ENCODE measurements around the gene CST7. TPM values are rescaled to one million over a fixed set of nuclear protein-coding genes. Genes with fewer than 3 reads are reported as not detected.
A peak's percentile ranks its signal among the peaks of the same experiment; 100 is the strongest.

The CST7 gene
- total RNA-seq, 1 donor from 2014 or later: 1.0 TPM

DNA sequence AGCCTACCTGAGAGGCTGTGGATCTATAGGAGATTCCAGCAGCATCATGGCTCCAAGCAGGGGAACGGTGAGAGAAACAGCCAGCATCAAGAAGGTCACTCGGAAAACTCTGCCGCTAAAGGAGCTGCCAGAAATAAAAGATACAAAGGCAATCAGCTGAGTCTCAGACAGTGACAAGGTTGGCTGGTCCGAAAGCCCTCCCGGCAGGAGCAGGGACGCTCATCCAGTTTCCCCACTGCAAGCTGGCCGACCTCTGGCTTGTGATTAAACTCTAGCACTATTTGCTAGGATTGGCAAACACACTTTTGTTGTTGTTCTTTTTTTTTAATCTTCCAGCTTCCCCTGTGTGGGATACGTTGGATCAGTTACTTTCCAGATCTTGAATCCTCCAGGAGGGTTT is 34.8 kb downstream of the CST7 start:
- H3K4me1 ChIP-seq (ENCODE audit: control insufficient read depth in 3 of 3, insufficient read depth in 3 of 3, low read length in 3 of 3): peaks cover 18 to 39% (median 30%) of the 10 kb centered on the region in 3 donors
- H3K27me3 ChIP-seq (ENCODE audit: control insufficient read depth in 3 of 3, insufficient read depth in 3 of 3, low read length in 3 of 3): no peaks in the 10 kb centered on the region
- no peak overlapping the region for H3K9ac ChIP-seq (ENCODE audit: low read depth in 1 of 3, low read length in 3 of 3)
- no peak overlapping the region for H3K27ac ChIP-seq (ENCODE audit: low read depth, low read length)
- no peak overlapping the region for H3K4me3 ChIP-seq (ENCODE audit: low read length in 3 of 3)
- no peaks in the 10 kb centered on the region for H3K9me3 ChIP-seq (ENCODE audit: control insufficient read depth in 3 of 3, low read length in 3 of 3)
- H3K36me3 ChIP-seq (ENCODE audit: control insufficient read depth in 3 of 3, insufficient read depth in 3 of 3, low read length in 3 of 3): peaks cover 6 to 15% (median 10%) of the 10 kb centered on the region in 3 donors

DNA sequence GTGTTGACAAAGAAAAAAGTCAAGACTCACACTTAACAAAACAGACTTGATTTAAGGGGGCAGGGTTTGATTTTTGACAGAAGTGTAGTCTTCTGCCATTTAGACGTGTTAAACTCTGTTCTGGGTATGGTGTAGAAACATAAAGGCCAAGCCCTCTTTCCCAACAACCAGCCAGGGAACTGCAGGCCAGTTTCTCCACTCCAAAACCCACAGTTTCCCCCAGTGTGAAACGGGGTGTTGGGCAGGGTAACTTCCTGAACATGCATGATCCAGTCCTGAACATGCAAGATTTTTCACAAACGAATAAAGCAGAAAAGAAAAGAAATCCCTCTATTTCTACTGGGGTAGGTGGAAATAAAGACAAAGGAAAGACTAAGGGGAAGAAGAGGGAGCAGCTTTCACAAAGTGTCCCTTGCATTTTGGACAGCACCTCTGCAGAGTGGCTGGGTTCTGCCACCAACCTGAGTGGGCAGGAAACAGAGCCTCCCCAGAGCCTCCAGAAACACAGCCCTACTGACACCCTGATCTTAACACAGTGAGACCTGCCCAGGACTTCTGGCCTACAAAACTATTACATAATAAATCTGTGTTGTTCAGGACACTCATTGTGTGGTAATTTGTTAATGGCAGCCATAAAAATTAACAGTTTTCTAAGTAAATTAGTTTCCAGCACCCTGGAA is 36.0 kb downstream of the CST7 start:
- Histone ChIP-seq H3K9me3 (ENCODE audit: control insufficient read depth in 3 of 3, low read length in 3 of 3) (no peaks in the 10 kb centered on the region), H3K27me3 (ENCODE audit: control insufficient read depth in 3 of 3, insufficient read depth in 3 of 3, low read length in 3 of 3) (no peaks in the 10 kb centered on the region), H3K27ac (ENCODE audit: low read depth, low read length) (peak overlapping the region; percentile 31), H3K36me3 (ENCODE audit: control insufficient read depth in 3 of 3, insufficient read depth in 3 of 3, low read length in 3 of 3) (peaks cover 1 to 13% (median 7%) of the 10 kb centered on the region in 3 donors), H3K4me1 (ENCODE audit: control insufficient read depth in 3 of 3, insufficient read depth in 3 of 3, low read length in 3 of 3) (peaks cover 18 to 44% (median 36%) of the 10 kb centered on the region in 3 donors), H3K9ac (ENCODE audit: low read depth in 1 of 3, low read length in 3 of 3) (peak overlapping the region in 1 of 3 donors; percentile 69), H3K4me3 (ENCODE audit: low read length in 3 of 3) (no peak overlapping the region)

DNA sequence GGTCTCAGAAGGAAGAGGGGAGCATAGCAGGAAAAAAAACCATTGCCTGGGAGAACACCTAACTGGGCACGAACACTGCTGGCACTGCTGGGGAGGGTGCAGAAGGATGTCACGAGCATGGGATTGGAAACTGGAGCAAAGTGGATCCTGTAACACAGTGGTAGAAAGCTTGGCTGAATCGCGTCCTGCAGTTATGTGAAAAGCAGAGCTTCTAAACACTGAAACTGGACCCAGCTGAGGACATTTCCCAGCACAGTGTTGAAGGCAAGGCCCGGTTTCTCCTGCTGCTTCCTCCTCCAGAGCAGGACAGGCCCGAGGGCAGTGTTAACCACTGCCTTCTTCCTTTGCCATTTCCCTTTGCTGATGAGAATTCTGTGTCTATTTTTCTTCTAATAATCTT is 36.7 kb downstream of the CST7 start:
- H3K9me3 ChIP-seq (ENCODE audit: control insufficient read depth in 3 of 3, low read length in 3 of 3): no peaks in the 10 kb centered on the region
- no peaks in the 10 kb centered on the region for H3K27me3 ChIP-seq (ENCODE audit: control insufficient read depth in 3 of 3, insufficient read depth in 3 of 3, low read length in 3 of 3)
- H3K27ac ChIP-seq (ENCODE audit: low read depth, low read length): peak overlapping the region; percentile 31
- peak overlapping the region in 2 of 3 donors; percentile 45 to 69 for H3K9ac ChIP-seq (ENCODE audit: low read depth in 1 of 3, low read length in 3 of 3)
- H3K36me3 ChIP-seq (ENCODE audit: control insufficient read depth in 3 of 3, insufficient read depth in 3 of 3, low read length in 3 of 3): peaks cover 0 to 6% (median 0%) of the 10 kb centered on the region in 3 donors
- peaks cover 18 to 44% (median 37%) of the 10 kb centered on the region in 3 donors for H3K4me1 ChIP-seq (ENCODE audit: control insufficient read depth in 3 of 3, insufficient read depth in 3 of 3, low read length in 3 of 3)
- peak overlapping the region in 1 of 3 donors; percentile 24 for H3K4me3 ChIP-seq (ENCODE audit: low read length in 3 of 3)

DNA sequence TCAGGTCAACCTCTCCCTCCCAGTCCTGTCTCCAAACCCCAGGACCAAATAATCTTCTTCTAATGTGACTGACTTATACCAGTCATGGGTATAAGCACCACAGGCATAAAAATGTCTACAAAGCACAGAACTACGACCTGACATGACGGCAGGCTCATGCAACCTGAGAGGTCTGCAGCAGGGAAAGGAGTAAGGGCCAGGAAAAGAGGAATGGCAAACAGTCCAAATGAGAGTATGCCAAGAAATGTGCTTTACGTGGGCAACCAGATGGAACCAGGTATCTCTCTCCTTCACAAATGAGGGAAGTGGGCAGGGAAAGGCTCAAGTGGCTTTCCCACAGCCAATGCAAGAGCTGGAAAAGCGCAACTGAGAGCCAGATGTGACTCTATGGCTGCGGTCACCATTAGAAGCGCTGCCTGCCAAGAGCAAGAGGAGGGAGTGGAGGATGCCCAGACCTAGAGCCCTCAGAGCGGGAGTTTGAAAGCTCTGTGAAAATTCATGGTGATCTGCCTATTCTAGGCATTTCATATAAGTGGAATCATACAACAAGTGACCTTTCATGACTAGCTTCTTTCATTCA is 37.5 kb downstream of the CST7 start:
- peak overlapping the region; percentile 31 for H3K27ac ChIP-seq (ENCODE audit: low read depth, low read length)

DNA sequence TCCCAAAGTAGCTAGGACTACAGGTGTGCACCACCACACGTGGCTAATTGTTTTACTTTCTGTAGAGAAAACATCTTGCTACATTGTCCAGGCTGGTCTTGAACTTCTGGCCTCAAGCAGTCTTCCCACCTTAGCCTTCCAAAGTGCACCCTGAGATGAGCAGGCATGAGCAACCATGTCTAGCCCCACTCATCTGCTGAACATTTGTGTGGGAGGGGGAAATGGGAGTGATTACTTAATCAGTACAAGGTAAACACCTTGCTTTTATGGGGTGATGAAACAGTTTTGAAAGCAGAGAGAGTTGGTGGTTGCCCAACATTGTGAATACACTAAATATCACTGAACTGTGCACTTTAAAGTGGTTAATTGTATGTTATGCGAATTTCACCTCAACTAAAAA is 38.2 kb downstream of the CST7 start:
- Histone ChIP-seq H3K9me3 (ENCODE audit: control insufficient read depth in 3 of 3, low read length in 3 of 3) (no peaks in the 10 kb centered on the region), H3K4me1 (ENCODE audit: control insufficient read depth in 3 of 3, insufficient read depth in 3 of 3, low read length in 3 of 3) (peaks cover 29 to 53% (median 48%) of the 10 kb centered on the region in 3 donors), H3K4me3 (ENCODE audit: low read length in 3 of 3) (no peak overlapping the region), H3K27me3 (ENCODE audit: control insufficient read depth in 3 of 3, insufficient read depth in 3 of 3, low read length in 3 of 3) (no peaks in the 10 kb centered on the region), H3K36me3 (ENCODE audit: control insufficient read depth in 3 of 3, insufficient read depth in 3 of 3, low read length in 3 of 3) (peaks cover 0 to 3% (median 0%) of the 10 kb centered on the region in 3 donors), H3K27ac (ENCODE audit: low read depth, low read length) (no peak overlapping the region), H3K9ac (ENCODE audit: low read depth in 1 of 3, low read length in 3 of 3) (no peak overlapping the region)

More for the DNA sequence above, 37.5 kb downstream of the CST7 start:
- H3K36me3 ChIP-seq (ENCODE audit: control insufficient read depth in 3 of 3, insufficient read depth in 3 of 3, low read length in 3 of 3): peaks cover 0 to 6% (median 0%) of the 10 kb centered on the region in 3 donors
- no peaks in the 10 kb centered on the region for H3K27me3 ChIP-seq (ENCODE audit: control insufficient read depth in 3 of 3, insufficient read depth in 3 of 3, low read length in 3 of 3)
- H3K9me3 ChIP-seq (ENCODE audit: control insufficient read depth in 3 of 3, low read length in 3 of 3): no peaks in the 10 kb centered on the region
- peak overlapping the region in 1 of 3 donors; percentile 69 for H3K9ac ChIP-seq (ENCODE audit: low read depth in 1 of 3, low read length in 3 of 3)
- H3K4me3 ChIP-seq (ENCODE audit: low read length in 3 of 3): no peak overlapping the region
- peaks cover 24 to 49% (median 44%) of the 10 kb centered on the region in 3 donors for H3K4me1 ChIP-seq (ENCODE audit: control insufficient read depth in 3 of 3, insufficient read depth in 3 of 3, low read length in 3 of 3)

DNA sequence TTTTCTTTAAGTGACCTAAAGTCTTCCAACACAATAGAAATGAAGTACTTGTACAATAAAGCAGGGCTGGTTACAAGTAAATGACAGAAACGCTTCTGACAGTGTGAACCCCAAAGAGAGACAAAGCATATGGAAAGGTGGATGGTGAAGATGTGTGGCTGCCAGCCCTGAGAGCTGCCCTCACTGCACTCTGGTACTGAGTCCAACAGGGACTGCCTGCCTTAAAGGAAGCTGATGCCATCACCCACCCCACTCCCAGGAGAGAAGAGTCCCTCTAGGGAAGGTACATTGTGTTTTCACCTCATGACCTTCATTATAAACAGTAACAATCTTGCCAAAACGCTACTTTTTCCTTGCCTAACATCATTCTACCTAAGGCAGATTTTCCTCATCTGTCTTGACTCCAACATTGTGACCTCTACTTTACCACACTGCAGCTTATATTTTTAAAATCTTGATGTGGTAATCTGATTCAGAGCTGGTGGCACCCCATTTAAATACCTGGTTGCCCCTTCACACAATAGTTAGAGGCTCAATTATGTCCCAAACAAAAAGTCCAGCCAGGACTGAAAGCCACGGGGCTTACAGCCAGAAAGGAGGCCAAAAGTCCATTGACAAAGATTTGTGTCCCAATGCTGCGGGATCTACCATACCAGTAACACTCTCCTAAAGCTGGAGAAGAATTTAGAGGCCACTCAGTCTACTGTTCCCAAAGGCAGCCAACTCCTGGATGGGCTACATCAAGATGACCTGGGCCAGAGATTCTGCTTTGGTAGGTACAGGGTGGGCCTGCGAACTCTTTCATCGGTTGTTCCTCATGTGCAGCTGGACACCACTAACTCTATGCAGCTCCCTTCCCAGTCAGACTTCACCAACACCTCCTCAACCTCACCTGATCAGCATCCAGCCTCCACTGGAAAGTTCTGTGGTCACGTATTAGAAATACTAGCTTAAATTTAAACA is 39.1 kb downstream of the CST7 start:
- H3K4me1 ChIP-seq (ENCODE audit: control insufficient read depth in 3 of 3, insufficient read depth in 3 of 3, low read length in 3 of 3): peaks cover 33 to 53% (median 53%) of the 10 kb centered on the region in 3 donors
- H3K27ac ChIP-seq (ENCODE audit: low read depth, low read length): no peak overlapping the region

DNA sequence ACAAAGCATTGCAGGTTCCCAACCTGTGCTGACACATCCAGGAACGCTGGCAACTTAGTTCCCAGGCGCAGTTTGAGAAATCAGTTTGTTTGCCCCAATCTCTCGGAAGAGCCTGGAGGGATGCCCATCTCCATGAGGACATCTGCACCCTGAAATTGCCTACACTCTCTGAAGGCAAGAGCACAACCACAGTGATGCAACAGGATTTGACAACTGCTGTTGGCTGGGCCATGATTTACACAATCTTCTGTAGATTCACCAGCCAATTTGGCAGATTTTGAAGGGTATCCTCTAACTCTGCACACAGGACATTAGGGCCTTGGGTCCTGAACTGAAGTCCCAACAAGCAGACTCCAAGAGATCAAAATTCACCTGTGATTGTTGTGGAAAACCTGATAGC is 40.1 kb downstream of the CST7 start:
- H3K27ac ChIP-seq (ENCODE audit: low read depth, low read length): no peak overlapping the region
- H3K9me3 ChIP-seq (ENCODE audit: control insufficient read depth in 3 of 3, low read length in 3 of 3): no peaks in the 10 kb centered on the region
- H3K36me3 ChIP-seq (ENCODE audit: control insufficient read depth in 3 of 3, insufficient read depth in 3 of 3, low read length in 3 of 3): no peaks in the 10 kb centered on the region
- H3K9ac ChIP-seq (ENCODE audit: low read depth in 1 of 3, low read length in 3 of 3): peak overlapping the region in 1 of 3 donors; percentile 26
- peaks cover 38 to 60% (median 53%) of the 10 kb centered on the region in 3 donors for H3K4me1 ChIP-seq (ENCODE audit: control insufficient read depth in 3 of 3, insufficient read depth in 3 of 3, low read length in 3 of 3)
- H3K27me3 ChIP-seq (ENCODE audit: control insufficient read depth in 3 of 3, insufficient read depth in 3 of 3, low read length in 3 of 3): no peaks in the 10 kb centered on the region
- H3K4me3 ChIP-seq (ENCODE audit: low read length in 3 of 3): no peak overlapping the region

More for the DNA sequence above, 39.1 kb downstream of the CST7 start:
- Histone ChIP-seq H3K27me3 (ENCODE audit: control insufficient read depth in 3 of 3, insufficient read depth in 3 of 3, low read length in 3 of 3) (no peaks in the 10 kb centered on the region), H3K36me3 (ENCODE audit: control insufficient read depth in 3 of 3, insufficient read depth in 3 of 3, low read length in 3 of 3) (no peaks in the 10 kb centered on the region), H3K9me3 (ENCODE audit: control insufficient read depth in 3 of 3, low read length in 3 of 3) (no peaks in the 10 kb centered on the region), H3K9ac (ENCODE audit: low read depth in 1 of 3, low read length in 3 of 3) (no peak overlapping the region), H3K4me3 (ENCODE audit: low read length in 3 of 3) (no peak overlapping the region)

DNA sequence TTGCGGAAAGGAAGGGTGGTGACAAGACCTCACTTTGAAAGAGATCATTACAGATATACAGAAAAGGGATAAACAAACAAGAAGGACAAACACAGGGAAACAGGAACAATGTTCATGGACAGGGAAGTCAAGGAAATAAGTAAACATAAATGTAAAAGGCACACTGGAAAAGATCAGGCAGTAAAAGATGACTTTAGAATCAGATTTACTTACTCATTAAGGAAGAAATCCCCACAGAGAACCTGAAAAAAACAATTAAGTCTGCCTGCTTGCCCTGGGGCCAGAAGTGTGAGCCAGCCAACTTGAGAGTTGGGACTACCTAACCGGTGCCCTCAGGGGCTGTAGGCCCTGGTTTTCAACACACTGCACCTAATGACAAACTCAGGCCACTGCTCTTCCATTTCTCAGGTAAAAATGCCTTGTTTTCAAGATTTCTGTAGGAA is 41.8 kb downstream of the CST7 start:
- H3K9me3 ChIP-seq (ENCODE audit: control insufficient read depth in 3 of 3, low read length in 3 of 3): no peaks in the 10 kb centered on the region
- peaks cover 43 to 66% (median 53%) of the 10 kb centered on the region in 3 donors for H3K4me1 ChIP-seq (ENCODE audit: control insufficient read depth in 3 of 3, insufficient read depth in 3 of 3, low read length in 3 of 3)
- H3K36me3 ChIP-seq (ENCODE audit: control insufficient read depth in 3 of 3, insufficient read depth in 3 of 3, low read length in 3 of 3): no peaks in the 10 kb centered on the region
- no peak overlapping the region for H3K27ac ChIP-seq (ENCODE audit: low read depth, low read length)
- H3K9ac ChIP-seq (ENCODE audit: low read depth in 1 of 3, low read length in 3 of 3): peak overlapping the region in 1 of 3 donors; percentile 93
- H3K4me3 ChIP-seq (ENCODE audit: low read length in 3 of 3): peak overlapping the region in 1 of 3 donors; percentile 94
- no peaks in the 10 kb centered on the region for H3K27me3 ChIP-seq (ENCODE audit: control insufficient read depth in 3 of 3, insufficient read depth in 3 of 3, low read length in 3 of 3)

DNA sequence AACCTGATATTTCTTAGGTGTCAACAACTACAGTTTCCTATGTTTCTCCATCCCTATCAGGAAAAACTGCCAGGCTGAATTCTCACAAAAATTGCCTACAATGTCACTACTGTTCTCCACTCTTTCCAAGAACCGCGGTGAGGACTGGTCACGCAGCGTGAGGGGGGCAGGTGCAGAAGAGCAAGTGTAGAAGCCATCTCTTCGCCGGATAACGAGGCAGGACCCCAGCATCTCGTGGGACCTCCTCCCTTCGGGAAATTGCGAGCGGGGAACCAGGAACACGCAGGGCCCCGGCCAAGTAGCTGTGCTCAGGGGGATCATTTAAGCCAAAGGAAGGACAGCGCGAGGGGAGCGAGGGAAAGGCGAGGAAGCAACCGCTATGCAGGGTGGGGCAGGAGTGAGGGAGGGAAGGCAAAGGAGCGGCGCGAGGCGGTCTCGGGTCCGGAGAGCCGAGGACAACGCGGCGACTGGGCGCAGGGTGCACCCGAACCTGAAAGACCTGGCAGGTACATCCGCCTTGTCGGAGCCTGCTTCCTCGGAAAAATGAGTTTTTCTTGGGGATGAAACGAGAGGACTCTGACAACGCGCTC is 42.9 kb downstream of the CST7 start:
- peak overlapping the region; percentile 94 for H3K4me3 ChIP-seq (ENCODE audit: low read length in 3 of 3)
- peak overlapping the region; percentile 92 for H3K27ac ChIP-seq (ENCODE audit: low read depth, low read length)
- no peaks in the 10 kb centered on the region for H3K36me3 ChIP-seq (ENCODE audit: control insufficient read depth in 3 of 3, insufficient read depth in 3 of 3, low read length in 3 of 3)
- H3K4me1 ChIP-seq (ENCODE audit: control insufficient read depth in 3 of 3, insufficient read depth in 3 of 3, low read length in 3 of 3): peaks cover 34 to 64% (median 47%) of the 10 kb centered on the region in 3 donors
- H3K9ac ChIP-seq (ENCODE audit: low read depth in 1 of 3, low read length in 3 of 3): peak overlapping the region; percentile 86 to 93 (median 93)
- no peaks in the 10 kb centered on the region for H3K27me3 ChIP-seq (ENCODE audit: control insufficient read depth in 3 of 3, insufficient read depth in 3 of 3, low read length in 3 of 3)
- H3K9me3 ChIP-seq (ENCODE audit: control insufficient read depth in 3 of 3, low read length in 3 of 3): no peaks in the 10 kb centered on the region

All from skeletal muscle tissue (tissue), 4 donors.